K562 (cell line): ENCODE data around the gene ZBTB8A. TPM values are rescaled to one million over a fixed set of nuclear protein-coding genes. Genes with fewer than 3 reads are reported as not detected.

Experiments
- ARID2 ChIP-seq: fragments of 450-650 bp; IDR thresholded peaks from 2 replicates; pipeline ENCODE4 v1.6.1; 2017; ENCODE audit warnings: antibody characterized with exemption, mild to moderate bottlenecking
- CEBPG ChIP-seq, 3 experiments: fragments of 200-800 bp in 1 of 3; sonication (Bioruptor generic) in 1 of 3; sonication (generic) in 1 of 3; formaldehyde crosslinking in 1 of 3; IDR thresholded peaks in 2 of 3; conservative IDR thresholded peaks in 1 of 3; 2 replicates each; pipeline versions ENCODE4 v1.6.1 to v1.8.0; 2016 to 2022; ENCODE audit warnings: missing compliant biosample characterization in 2 of 3, missing genetic modification characterization in 2 of 3, mild to moderate bottlenecking in 1 of 3, missing genetic modification reagents in 1 of 3
- DDX20 ChIP-seq: fragments of 450-650 bp; IDR thresholded peaks from 2 replicates; pipeline ENCODE4 v1.6.1; 2016; ENCODE audit warnings: missing genetic modification characterization, low read depth, mild to moderate bottlenecking, missing compliant biosample characterization, moderate library complexity
- DPF2 ChIP-seq: fragments of 450-650 bp; IDR thresholded peaks from 2 replicates; pipeline ENCODE4 v1.6.1; 2016
- ELF4 ChIP-seq: fragments of 450-650 bp; formaldehyde crosslinking; IDR thresholded peaks from 2 replicates; pipeline ENCODE4 v1.4.0; 2022; ENCODE audit warnings: missing genetic modification characterization
- HNRNPL ChIP-seq: fragments of 200-400 bp; formaldehyde crosslinking; IDR thresholded peaks from 2 replicates; pipeline ENCODE4 v1.6.1; 2017; ENCODE audit warnings: low read depth, mild to moderate bottlenecking, low read length
- MTF1 ChIP-seq: fragments of 250-450 bp; sonication (Bioruptor Pico); IDR thresholded peaks from 2 replicates; pipeline ENCODE4 v1.9.0; 2021; ENCODE audit warnings: moderate library complexity, mild to moderate bottlenecking, inconsistent platforms, borderline replicate concordance
- NONO ChIP-seq, 2 experiments: fragments of 200-400 bp in 1 of 2; fragments of 450-650 bp in 1 of 2; formaldehyde crosslinking in 1 of 2; IDR thresholded peaks; 2 replicates each; pipeline ENCODE4 v1.6.1; 2017; ENCODE audit warnings: low read depth in 2 of 2, mild to moderate bottlenecking in 2 of 2, moderate library complexity in 2 of 2, low read length in 1 of 2
- PPARD ChIP-seq: fragments of 250-450 bp; sonication (Bioruptor Pico); IDR thresholded peaks from 2 replicates; pipeline ENCODE4 v1.8.0; 2022; ENCODE audit warnings: inconsistent platforms, mild to moderate bottlenecking, moderate library complexity
- PTRF ChIP-seq: fragments of 450-650 bp; IDR thresholded peaks from 2 replicates; pipeline ENCODE4 v1.6.1; 2016; ENCODE audit warnings: mild to moderate bottlenecking, missing genetic modification characterization, missing compliant biosample characterization
- PYGO2 ChIP-seq: fragments of 450-650 bp; IDR thresholded peaks from 2 replicates; pipeline ENCODE4 v1.6.1; 2016; ENCODE audit warnings: mild to moderate bottlenecking, missing genetic modification characterization, moderate library complexity, missing compliant biosample characterization
- RBM39 ChIP-seq: fragments of 200-400 bp; formaldehyde crosslinking; optimal IDR thresholded peaks from 2 replicates; pipeline ENCODE3; 2018; ENCODE audit warnings: low read depth, low read length
- SREBF2 ChIP-seq: sonication (generic); formaldehyde crosslinking; IDR thresholded peaks from 2 replicates; pipeline ENCODE4 v1.4.0; 2020; ENCODE audit warnings: mild to moderate bottlenecking, missing genetic modification reagents
- TCF7 ChIP-seq: sonication (generic); IDR thresholded peaks from 2 replicates; pipeline ENCODE4 v1.6.1; 2016; ENCODE audit warnings: antibody characterized with exemption, borderline replicate concordance
- TEAD1 ChIP-seq, 2 experiments: fragments of 450-650 bp in 1 of 2; sonication (generic) in 1 of 2; formaldehyde crosslinking; IDR thresholded peaks; 2 replicates each; pipeline versions ENCODE4 v1.4.0 to v1.8.0; 2020 to 2022; ENCODE audit warnings: mild to moderate bottlenecking in 2 of 2, missing genetic modification reagents in 1 of 2
- THRAP3 ChIP-seq: fragments of 450-650 bp; IDR thresholded peaks from 2 replicates; pipeline ENCODE4 v1.6.1; 2016; ENCODE audit warnings: mild to moderate bottlenecking, inconsistent platforms, borderline replicate concordance
- TOE1 ChIP-seq, 2 experiments: fragments of 450-650 bp in 1 of 2; sonication (generic) in 1 of 2; formaldehyde crosslinking in 1 of 2; IDR thresholded peaks; 2 replicates each; pipeline versions ENCODE4 v1.7.1 to v1.8.0; 2016 to 2022; ENCODE audit warnings: borderline replicate concordance in 2 of 2, mild to moderate bottlenecking in 2 of 2, antibody characterized with exemption in 1 of 2, inconsistent platforms in 1 of 2, low read depth in 1 of 2, missing genetic modification reagents in 1 of 2, moderate library complexity in 1 of 2
- ZBED1 ChIP-seq: IDR thresholded peaks from 2 replicates; pipeline ENCODE4 v1.6.1; 2014
- ZNF184 ChIP-seq: sonication (generic); formaldehyde crosslinking; IDR thresholded peaks from 2 replicates; pipeline ENCODE4 v1.5.0; 2020; ENCODE audit warnings: missing genetic modification reagents
- polyA plus RNA-seq, 8 experiments: library from polyadenylated mRNA; depleted of rRNA in 4 of 8; stranded (reverse) in 5 of 8; unstranded in 3 of 8; fragments of >200 nt; fragmentation: Nextera tagmentation in 2 of 8; fragmentation: Illumina TruSeq in 1 of 8; extraction: Ambion mirVana in 2 of 8; extraction: Trizol in 1 of 8; gene quantifications; 2 replicates each; pipeline versions ENCODE4 v1.2.1 to v1.2.3, GENCODE V29; 2011 to 2014; ENCODE audit warnings: inconsistent platforms in 1 of 8, missing spikeins in 1 of 8
- total RNA-seq, 7 experiments: library from RNA; depleted of rRNA in 6 of 7; stranded (reverse); fragments of >200 nt in 6 of 7; fragmentation: Illumina TruSeq in 2 of 7; extraction: Trizol in 2 of 7; gene quantifications; 2 replicates each; pipeline versions ENCODE4 v1.2.1 to v1.2.3, GENCODE V29; 2011 to 2021; ENCODE audit warnings: low replicate concordance in 1 of 7
- TF ChIP-seq, protein P1 (sequence below): sonication (generic); formaldehyde crosslinking; IDR thresholded peaks from 2 replicates; pipeline ENCODE4 v1.8.0; 2022; ENCODE audit warnings: missing genetic modification reagents, mild to moderate bottlenecking, moderate library complexity, borderline replicate concordance
- TF ChIP-seq, protein P2 (sequence below): fragments of 250-450 bp; sonication (Bioruptor Pico); IDR thresholded peaks from 2 replicates; pipeline ENCODE4 v1.6.1; 2021; ENCODE audit warnings: mild to moderate bottlenecking
- TF ChIP-seq, protein P3 (sequence below): fragments of 450-650 bp; formaldehyde crosslinking; IDR thresholded peaks from 2 replicates; pipeline ENCODE4 v1.4.0; 2020; ENCODE audit warnings: mild to moderate bottlenecking, moderate library complexity
- TF ChIP-seq, protein P4 (sequence below): sonication (generic); formaldehyde crosslinking; IDR thresholded peaks from 2 replicates; pipeline ENCODE4 v1.8.1; 2023; ENCODE audit warnings: mild to moderate bottlenecking, missing genetic modification reagents

ZBTB8A gene
- total and polyA plus RNA-seq, 9 of the 15 experiments (the other 6 are each of a cell fraction or from before 2014, with no cell fraction given) = 0.01 to 0.64 (median 0.09) TPM

DNA sequence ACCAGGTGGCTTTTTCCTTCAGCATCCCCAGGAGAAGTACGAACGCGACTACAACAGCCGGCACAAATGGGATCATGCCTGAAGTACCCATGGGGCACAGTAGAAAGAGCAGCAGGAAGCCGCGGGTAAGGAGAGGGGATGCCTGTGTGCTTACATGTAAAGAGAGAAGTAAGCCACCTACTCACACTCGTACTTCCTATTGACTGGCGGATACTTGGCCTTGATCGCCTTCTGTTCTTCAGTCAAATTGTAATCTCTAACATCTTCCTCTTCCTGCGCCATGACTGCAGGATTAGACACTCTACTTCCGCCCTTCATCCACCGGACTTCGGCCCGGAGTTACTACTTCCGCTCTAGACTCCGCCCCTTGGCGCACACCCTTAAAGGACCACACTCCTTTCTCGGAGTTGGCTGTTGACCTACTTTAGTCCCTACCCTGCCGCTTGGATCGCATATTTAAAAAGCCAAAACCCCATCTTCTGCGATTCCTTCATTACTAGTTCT is 111.1 kb downstream of the ZBTB8A start, which contains the start of gene ZBTB8OS (continued):
- TF ChIP-seq, protein P1, sequence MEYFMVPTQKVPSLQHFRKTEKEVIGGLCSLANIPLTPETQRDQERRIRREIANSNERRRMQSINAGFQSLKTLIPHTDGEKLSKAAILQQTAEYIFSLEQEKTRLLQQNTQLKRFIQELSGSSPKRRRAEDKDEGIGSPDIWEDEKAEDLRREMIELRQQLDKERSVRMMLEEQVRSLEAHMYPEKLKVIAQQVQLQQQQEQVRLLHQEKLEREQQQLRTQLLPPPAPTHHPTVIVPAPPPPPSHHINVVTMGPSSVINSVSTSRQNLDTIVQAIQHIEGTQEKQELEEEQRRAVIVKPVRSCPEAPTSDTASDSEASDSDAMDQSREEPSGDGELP (CRISPR knock-in tag) = no peak
- TF ChIP-seq THRAP3 = 0 out of 2 replicates have a peak, but pooled peaks have one; percentile 35
- TF ChIP-seq ZNF184 (CRISPR knock-in tag) = no peak
- no peak for TF ChIP-seq MTF1 (CRISPR knock-in tag)
- no peak for TF ChIP-seq PTRF (tag)
- TF ChIP-seq TEAD1 (CRISPR knock-in tag; IDR thresholded peaks at IDR 0.05) = no peak; a peak in 1 of 4 replicates
- TF ChIP-seq ARID2 = no peak
- no peak for TF ChIP-seq SREBF2
- TF ChIP-seq PPARD = no peak
- TF ChIP-seq DPF2 = no peak; the same call in none of the 2 replicates
- TF ChIP-seq, protein P2, sequence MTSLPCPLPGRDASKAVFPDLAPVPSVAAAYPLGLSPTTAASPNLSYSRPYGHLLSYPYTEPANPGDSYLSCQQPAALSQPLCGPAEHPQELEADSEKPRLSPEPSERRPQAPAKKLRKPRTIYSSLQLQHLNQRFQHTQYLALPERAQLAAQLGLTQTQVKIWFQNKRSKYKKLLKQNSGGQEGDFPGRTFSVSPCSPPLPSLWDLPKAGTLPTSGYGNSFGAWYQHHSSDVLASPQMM (CRISPR knock-in tag) = no peak
- no peak; a peak in 2 of 4 replicates for TF ChIP-seq NONO (IDR thresholded peaks at IDR 0.05; ENCODE audit: low read depth in 2 of 2, low read length in 1 of 2)
- TF ChIP-seq, protein P3, sequence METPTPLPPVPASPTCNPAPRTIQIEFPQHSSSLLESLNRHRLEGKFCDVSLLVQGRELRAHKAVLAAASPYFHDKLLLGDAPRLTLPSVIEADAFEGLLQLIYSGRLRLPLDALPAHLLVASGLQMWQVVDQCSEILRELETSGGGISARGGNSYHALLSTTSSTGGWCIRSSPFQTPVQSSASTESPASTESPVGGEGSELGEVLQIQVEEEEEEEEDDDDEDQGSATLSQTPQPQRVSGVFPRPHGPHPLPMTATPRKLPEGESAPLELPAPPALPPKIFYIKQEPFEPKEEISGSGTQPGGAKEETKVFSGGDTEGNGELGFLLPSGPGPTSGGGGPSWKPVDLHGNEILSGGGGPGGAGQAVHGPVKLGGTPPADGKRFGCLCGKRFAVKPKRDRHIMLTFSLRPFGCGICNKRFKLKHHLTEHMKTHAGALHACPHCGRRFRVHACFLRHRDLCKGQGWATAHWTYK (CRISPR knock-in tag) = no peak
- TF ChIP-seq RBM39 = no peak
- TF ChIP-seq TCF7 = 0 out of 2 replicates have a peak, but pooled peaks have one; percentile 74
- no peak for TF ChIP-seq HNRNPL
- no peak for TF ChIP-seq TOE1 (IDR thresholded peaks at IDR 0.05; ENCODE audit: borderline replicate concordance)
- TF ChIP-seq TOE1 (CRISPR knock-in tag; IDR thresholded peaks at IDR 0.05; ENCODE audit: borderline replicate concordance, low read depth) = no peak
- no peak for TF ChIP-seq DDX20 (tag)
- no peak for TF ChIP-seq ZBED1
- TF ChIP-seq PYGO2 (tag) = no peak
- no peak for TF ChIP-seq CEBPG (CRISPR knock-in tag; IDR thresholded peaks at IDR 0.05)
- no peak for TF ChIP-seq CEBPG (tag; conservative IDR thresholded peaks at IDR 0.05 in 1 of 2, IDR thresholded peaks at IDR 0.05 in 1 of 2)
- 0 out of 2 replicates have a peak, but pooled peaks have one; percentile 11 for TF ChIP-seq ELF4 (CRISPR knock-in tag)
- TF ChIP-seq, protein P4, sequence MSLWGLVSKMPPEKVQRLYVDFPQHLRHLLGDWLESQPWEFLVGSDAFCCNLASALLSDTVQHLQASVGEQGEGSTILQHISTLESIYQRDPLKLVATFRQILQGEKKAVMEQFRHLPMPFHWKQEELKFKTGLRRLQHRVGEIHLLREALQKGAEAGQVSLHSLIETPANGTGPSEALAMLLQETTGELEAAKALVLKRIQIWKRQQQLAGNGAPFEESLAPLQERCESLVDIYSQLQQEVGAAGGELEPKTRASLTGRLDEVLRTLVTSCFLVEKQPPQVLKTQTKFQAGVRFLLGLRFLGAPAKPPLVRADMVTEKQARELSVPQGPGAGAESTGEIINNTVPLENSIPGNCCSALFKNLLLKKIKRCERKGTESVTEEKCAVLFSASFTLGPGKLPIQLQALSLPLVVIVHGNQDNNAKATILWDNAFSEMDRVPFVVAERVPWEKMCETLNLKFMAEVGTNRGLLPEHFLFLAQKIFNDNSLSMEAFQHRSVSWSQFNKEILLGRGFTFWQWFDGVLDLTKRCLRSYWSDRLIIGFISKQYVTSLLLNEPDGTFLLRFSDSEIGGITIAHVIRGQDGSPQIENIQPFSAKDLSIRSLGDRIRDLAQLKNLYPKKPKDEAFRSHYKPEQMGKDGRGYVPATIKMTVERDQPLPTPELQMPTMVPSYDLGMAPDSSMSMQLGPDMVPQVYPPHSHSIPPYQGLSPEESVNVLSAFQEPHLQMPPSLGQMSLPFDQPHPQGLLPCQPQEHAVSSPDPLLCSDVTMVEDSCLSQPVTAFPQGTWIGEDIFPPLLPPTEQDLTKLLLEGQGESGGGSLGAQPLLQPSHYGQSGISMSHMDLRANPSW = no peak; the same call in 1 of the 2 replicates
